CD14-positive monocyte (primary cell): ENCODE data around the gene MED13L. TPM values are rescaled to one million over a fixed set of nuclear protein-coding genes. Genes with fewer than 3 reads are reported as not detected.
A peak's percentile ranks its signal among the peaks of the same experiment; 100 is the strongest.

Experiments
- DNase-seq, 3 donors: peaks; one replicate each; pipeline ENCODE4 v3.0.0-alpha.2; 2011 to 2022
- H2AFZ ChIP-seq: 2 replicates; pipeline ENCODE4 v1.6.0; 2012; ENCODE audit warnings: mild to moderate bottlenecking, low read depth, low read length, inconsistent platforms; ENCODE audit not compliant: insufficient read depth, poor library complexity, severe bottlenecking
- H3K27ac ChIP-seq, 2 donors: 1 replicate in 1 of 2; 2 replicates in 1 of 2; pipeline ENCODE4 v1.5.1; 2012 to 2013; ENCODE audit warnings: low read length in 2 of 2, control low read depth in 1 of 2, inconsistent platforms in 1 of 2, low read depth in 1 of 2, mild to moderate bottlenecking in 1 of 2
- H3K27me3 ChIP-seq, 2 donors: one replicate each; pipeline versions ENCODE4 v1.6.0 to v1.6.1; 2011 to 2013; ENCODE audit warnings: low read length in 2 of 2; ENCODE audit not compliant: control insufficient read depth in 2 of 2, insufficient read depth in 2 of 2
- H3K36me3 ChIP-seq, 2 donors: replicated peaks in 1 of 2; 1 replicate in 1 of 2; 2 replicates in 1 of 2; pipeline versions ENCODE4 v1.5.1 to v1.6.1; 2012 to 2013; ENCODE audit warnings: low read length in 2 of 2, control low read depth in 1 of 2, inconsistent platforms in 1 of 2, mild to moderate bottlenecking in 1 of 2; ENCODE audit not compliant: insufficient read depth in 2 of 2, control insufficient read depth in 1 of 2
- H3K4me1 ChIP-seq, 2 donors: 1 replicate in 1 of 2; 2 replicates in 1 of 2; pipeline versions ENCODE4 v1.5.1 to v1.6.1; 2012 to 2013; ENCODE audit warnings: low read length in 2 of 2, control low read depth in 1 of 2, inconsistent platforms in 1 of 2, mild to moderate bottlenecking in 1 of 2, moderate library complexity in 1 of 2; ENCODE audit not compliant: insufficient read depth in 2 of 2, control insufficient read depth in 1 of 2
- H3K4me2 ChIP-seq: replicated peaks from 2 replicates; pipeline ENCODE3; 2012; ENCODE audit warnings: low read length, moderate library complexity, mild to moderate bottlenecking; ENCODE audit not compliant: poor library complexity, severe bottlenecking; ENCODE audit errors: extremely low read depth
- H3K4me3 ChIP-seq, 3 experiments: fragments of 200-600 bp in 1 of 3; sonication (generic) in 1 of 3; replicated peaks in 1 of 3; 1 replicate in 2 of 3; 2 replicates in 1 of 3; pipeline ENCODE4 v1.5.1; 2011 to 2013; ENCODE audit warnings: low read length in 3 of 3, mild to moderate bottlenecking in 3 of 3, control low read depth in 2 of 3, low read depth in 2 of 3, inconsistent platforms in 1 of 3, moderate library complexity in 1 of 3
- H3K79me2 ChIP-seq: 2 replicates; pipeline ENCODE4 v1.6.0; 2012; ENCODE audit warnings: mild to moderate bottlenecking, control low read depth, inconsistent platforms, low read length, moderate library complexity; ENCODE audit not compliant: insufficient read depth
- H3K9ac ChIP-seq: 2 replicates; pipeline ENCODE4 v1.6.0; 2017; ENCODE audit warnings: low read length, mild to moderate bottlenecking; ENCODE audit not compliant: insufficient read depth, poor library complexity, severe bottlenecking
- H3K9me3 ChIP-seq, 2 donors: replicated peaks in 1 of 2; 1 replicate in 1 of 2; 2 replicates in 1 of 2; pipeline versions ENCODE4 v1.5.1 to v1.6.1; 2012 to 2013; ENCODE audit warnings: low read length in 2 of 2, control low read depth in 1 of 2; ENCODE audit not compliant: control insufficient read depth in 1 of 2, insufficient read depth in 1 of 2
- H4K20me1 ChIP-seq: 2 replicates; pipeline ENCODE4 v1.6.0; 2012; ENCODE audit warnings: mild to moderate bottlenecking, low read length, control low read depth, moderate library complexity; ENCODE audit not compliant: insufficient read depth
- H3K27ac Mint-ChIP-seq, 7 donors: one replicate each; pipeline ENCODE4 v1.8.0; 2020; ENCODE audit warnings: mild to moderate bottlenecking in 7 of 7, mixed read lengths in 7 of 7, moderate library complexity in 6 of 7, inconsistent platforms in 2 of 7
- H3K27me3 Mint-ChIP-seq, 3 donors: one replicate each; pipeline ENCODE4 v1.8.0; 2021 to 2022; ENCODE audit warnings: low read depth in 3 of 3, mild to moderate bottlenecking in 3 of 3, mixed read lengths in 3 of 3, moderate library complexity in 3 of 3, inconsistent platforms in 1 of 3
- H3K36me3 Mint-ChIP-seq, 2 donors: one replicate each; pipeline ENCODE4 v1.8.0; 2020; ENCODE audit warnings: mixed read lengths in 2 of 2, inconsistent platforms in 1 of 2, mild to moderate bottlenecking in 1 of 2
- H3K4me1 Mint-ChIP-seq: one replicate; pipeline ENCODE4 v1.8.0; 2020; ENCODE audit warnings: mild to moderate bottlenecking, mixed read lengths
- H3K4me3 Mint-ChIP-seq, 2 donors: one replicate each; pipeline ENCODE4 v1.8.0; 2020; ENCODE audit warnings: mild to moderate bottlenecking in 2 of 2, mixed read lengths in 2 of 2, moderate library complexity in 1 of 2
- H3K9me3 Mint-ChIP-seq, 7 donors: one replicate each; pipeline ENCODE4 v1.8.0; 2020 to 2022; ENCODE audit warnings: mixed read lengths in 7 of 7, mild to moderate bottlenecking in 6 of 7, moderate library complexity in 6 of 7, inconsistent platforms in 2 of 7
- CTCF ChIP-seq: fragments of 200-600 bp; IDR thresholded peaks from one replicate; pipeline ENCODE4 v1.8.0; 2022; ENCODE audit warnings: antibody characterized with exemption, mild to moderate bottlenecking
- WGBS: methylation state at CpG from one replicate; pipeline ENCODE4 v1.1.5; 2013; ENCODE audit warnings: missing lambda C conversion rate; ENCODE audit not compliant: insufficient coverage; 5-methylcytosine and 5-hydroxymethylcytosine counted together
- intact Hi-C, 2 donors: fragments of 100-400 bp; cut with micrococcal nuclease; formaldehyde crosslinking; loops; one replicate each; pipeline versions ENCODE4 v1.15.0 to v1.15.1; 2023
- polyA plus RNA-seq, 3 donors: library from polyadenylated mRNA; depleted of rRNA in 1 of 3; unstranded in 2 of 3; stranded (reverse) in 1 of 3; fragments of 300-500 nt in 2 of 3; fragments of >200 nt in 1 of 3; fragmentation: Illumina TruSeq in 2 of 3; gene quantifications; 1 replicate in 2 of 3; 2 replicates in 1 of 3; pipeline ENCODE4 v1.2.3, GENCODE V29; 2012 to 2021

The MED13L gene
- polyA plus RNA-seq, 3 donors = 4.4 to 42.0 (median 7.5) TPM

- no peak overlapping the region for H2AFZ ChIP-seq
- H4K20me1 ChIP-seq = peaks cover 99% of the 10 kb centered on the region
- H3K4me3 ChIP-seq = no peak overlapping the region
- no peaks in the 10 kb centered on the region for H3K27me3 Mint-ChIP-seq
- no peak for TF ChIP-seq CTCF
- H3K27ac Mint-ChIP-seq = peak overlapping the region in 3 of 7 donors; percentile 15 to 48 (median 46)
- H3K9me3 ChIP-seq = no peaks in the 10 kb centered on the region
- no peaks in the 10 kb centered on the region for H3K9me3 Mint-ChIP-seq
- peak overlapping the region in 1 of 2 donors; percentile 30 for H3K27ac ChIP-seq
- H3K4me1 Mint-ChIP-seq = peaks cover 47% of the 10 kb centered on the region
- H3K4me2 ChIP-seq = no peak overlapping the region
- no peaks in the 10 kb centered on the region for H3K27me3 ChIP-seq
- peaks cover 17 to 25% of the 10 kb centered on the region in 2 donors for H3K4me1 ChIP-seq
- no peaks in the 10 kb centered on the region for H3K36me3 ChIP-seq
- WGBS = no CpG with 5 or more reads among the region's 5 CpGs
- DNase-seq = no peak
- peaks cover 100% of the 10 kb centered on the region for H3K79me2 ChIP-seq
- intact Hi-C loops = no loop called here
- H3K9ac ChIP-seq = no peak overlapping the region
- no peak overlapping the region for H3K4me3 Mint-ChIP-seq
- H3K36me3 Mint-ChIP-seq = peaks cover 0 to 2% of the 10 kb centered on the region in 2 donors
Measured at GRCh38 chr12:116050275-116050674, 227.2 kb downstream of the MED13L start.

- peaks cover 0 to 4% of the 10 kb centered on the region in 2 donors for H3K36me3 ChIP-seq
- peak overlapping the region in 1 of 2 donors; percentile 55 for H3K27ac ChIP-seq
- peaks cover 42% of the 10 kb centered on the region for H3K4me1 Mint-ChIP-seq
- H2AFZ ChIP-seq = no peak overlapping the region
- intact Hi-C loops = no loop called here
- H3K4me2 ChIP-seq = peak overlapping the region; percentile 2
- peaks cover 2 to 4% of the 10 kb centered on the region in 2 donors for H3K36me3 Mint-ChIP-seq
- H3K4me3 Mint-ChIP-seq = no peak overlapping the region
- no peak for TF ChIP-seq CTCF
- H3K27me3 ChIP-seq = no peaks in the 10 kb centered on the region
- H3K9me3 Mint-ChIP-seq = no peaks in the 10 kb centered on the region
- H3K9ac ChIP-seq = no peak overlapping the region
- H3K79me2 ChIP-seq = peaks cover 100% of the 10 kb centered on the region
- H3K4me1 ChIP-seq = peaks cover 14 to 21% of the 10 kb centered on the region in 2 donors
- H3K4me3 ChIP-seq = no peak overlapping the region
- H3K9me3 ChIP-seq = no peaks in the 10 kb centered on the region
- no peaks in the 10 kb centered on the region for H3K27me3 Mint-ChIP-seq
- peak overlapping the region in 6 of 7 donors; percentile 47 to 79 (median 66) for H3K27ac Mint-ChIP-seq
- DNase-seq = no peak
- peaks cover 99% of the 10 kb centered on the region for H4K20me1 ChIP-seq
Measured at GRCh38 chr12:116048879-116049278, 228.6 kb downstream of the MED13L start.
